K562 (cell line): ENCODE measurements around the gene MCIDAS. TPM values are rescaled to one million over a fixed set of nuclear protein-coding genes. Genes with fewer than 3 reads are reported as not detected.

Experiments used
- DIDO1 ChIP-seq: fragments of 450-650 bp; IDR thresholded peaks from 2 replicates; pipeline ENCODE4 v1.6.1; 2016; ENCODE audit warnings: low read depth, missing biosample characterization, missing genetic modification characterization
- E2F6 ChIP-seq, 2 experiments: IDR thresholded peaks; 2 replicates each; pipeline ENCODE4 v1.6.1; 2011; ENCODE audit warnings: borderline replicate concordance in 1 of 2, control low read depth in 1 of 2, low read depth in 1 of 2, low read length in 1 of 2, mild to moderate bottlenecking in 1 of 2, mixed read lengths in 1 of 2, moderate library complexity in 1 of 2; ENCODE audit not compliant: insufficient read depth in 1 of 2, insufficient read length in 1 of 2, poor library complexity in 1 of 2, severe bottlenecking in 1 of 2; ENCODE audit errors: extremely low read depth in 1 of 2
- KDM1A ChIP-seq, 2 experiments: fragments of 450-650 bp; IDR thresholded peaks; 2 replicates each; pipeline ENCODE4 v1.6.1; 2016; ENCODE audit warnings: mild to moderate bottlenecking in 2 of 2
- KLF16 ChIP-seq: IDR thresholded peaks from 2 replicates; pipeline ENCODE4 v1.6.1; 2016; ENCODE audit warnings: antibody characterized with exemption
- SRSF3 ChIP-seq: fragments of 200-400 bp; formaldehyde crosslinking; IDR thresholded peaks from 2 replicates; pipeline ENCODE4 v1.6.1; 2016; ENCODE audit warnings: mild to moderate bottlenecking, low read length, moderate library complexity; ENCODE audit not compliant: insufficient read depth
- TGIF2 ChIP-seq: sonication (generic); formaldehyde crosslinking; IDR thresholded peaks from 2 replicates; pipeline ENCODE4 v1.8.1; 2022; ENCODE audit warnings: mild to moderate bottlenecking, missing genetic modification reagents, moderate library complexity
- ZFP36 ChIP-seq: fragments of 150-350 bp; IDR thresholded peaks from 2 replicates; pipeline ENCODE4 v1.6.1; 2018; ENCODE audit warnings: low read length, low read depth; ENCODE audit not compliant: partially characterized antibody
- ZNF165 ChIP-seq: fragments of 250-450 bp; sonication (Bioruptor Pico); IDR thresholded peaks from 2 replicates; pipeline ENCODE4 v1.4.0; 2020; ENCODE audit warnings: borderline replicate concordance
- ZNF280B ChIP-seq: fragments of 250-450 bp; sonication (Bioruptor Pico); IDR thresholded peaks from 2 replicates; pipeline ENCODE4 v1.5.1; 2021; ENCODE audit warnings: mild to moderate bottlenecking
- ZNF512 ChIP-seq: IDR thresholded peaks from 2 replicates; pipeline ENCODE4 v1.6.1; 2016; ENCODE audit warnings: missing genetic modification characterization, missing compliant biosample characterization
- ZNF584 ChIP-seq: fragments of 200-800 bp; sonication (Bioruptor generic); IDR thresholded peaks from 2 replicates; pipeline ENCODE4 v1.6.1; 2016; ENCODE audit warnings: low read depth, mild to moderate bottlenecking, missing genetic modification characterization, missing compliant biosample characterization
- polyA plus RNA-seq, 8 experiments: library from polyadenylated mRNA; depleted of rRNA in 4 of 8; stranded (reverse) in 5 of 8; unstranded in 3 of 8; fragments of >200 nt; fragmentation: Nextera tagmentation in 2 of 8; fragmentation: Illumina TruSeq in 1 of 8; extraction: Ambion mirVana in 2 of 8; extraction: Trizol in 1 of 8; gene quantifications; 2 replicates each; pipeline versions ENCODE4 v1.2.1 to v1.2.3, GENCODE V29; 2011 to 2014; ENCODE audit warnings: inconsistent platforms in 1 of 8, missing spikeins in 1 of 8
- total RNA-seq, 7 experiments: library from RNA; depleted of rRNA in 6 of 7; stranded (reverse); fragments of >200 nt in 6 of 7; fragmentation: Illumina TruSeq in 2 of 7; extraction: Trizol in 2 of 7; gene quantifications; 2 replicates each; pipeline versions ENCODE4 v1.2.1 to v1.2.3, GENCODE V29; 2011 to 2021; ENCODE audit warnings: low replicate concordance in 1 of 7
- TF ChIP-seq, protein P1 (sequence below): fragments of 450-650 bp; formaldehyde crosslinking; IDR thresholded peaks from 2 replicates; pipeline ENCODE4 v1.4.0; 2020; ENCODE audit warnings: mild to moderate bottlenecking
- TF ChIP-seq, protein P2 (sequence below), 2 experiments: fragments of 450-650 bp; formaldehyde crosslinking in 1 of 2; IDR thresholded peaks; 2 replicates each; pipeline versions ENCODE4 v1.4.0 to v1.6.1; 2014 to 2020; ENCODE audit warnings: mild to moderate bottlenecking in 2 of 2, borderline replicate concordance in 1 of 2, low read depth in 1 of 2

The MCIDAS gene
- total and polyA plus RNA-seq, 9 of the 15 experiments (the other 6 are each of a cell fraction or from before 2014, with no cell fraction given): 0.07 to 1.5 (median 0.69) TPM

GRCh38 chr5:55176176-55176818 lies 50.8 kb downstream of the MCIDAS start (continued):
- TF ChIP-seq, protein P1, sequence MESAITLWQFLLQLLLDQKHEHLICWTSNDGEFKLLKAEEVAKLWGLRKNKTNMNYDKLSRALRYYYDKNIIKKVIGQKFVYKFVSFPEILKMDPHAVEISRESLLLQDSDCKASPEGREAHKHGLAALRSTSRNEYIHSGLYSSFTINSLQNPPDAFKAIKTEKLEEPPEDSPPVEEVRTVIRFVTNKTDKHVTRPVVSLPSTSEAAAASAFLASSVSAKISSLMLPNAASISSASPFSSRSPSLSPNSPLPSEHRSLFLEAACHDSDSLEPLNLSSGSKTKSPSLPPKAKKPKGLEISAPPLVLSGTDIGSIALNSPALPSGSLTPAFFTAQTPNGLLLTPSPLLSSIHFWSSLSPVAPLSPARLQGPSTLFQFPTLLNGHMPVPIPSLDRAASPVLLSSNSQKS (CRISPR knock-in tag): no peak
- TF ChIP-seq ZNF165 (CRISPR knock-in tag): no peak
- TF ChIP-seq KLF16: no peak
- no peak for TF ChIP-seq TGIF2 (CRISPR knock-in tag)
- no peak for TF ChIP-seq ZNF512 (tag)
- no peak for TF ChIP-seq ZFP36
- TF ChIP-seq, protein P2, sequence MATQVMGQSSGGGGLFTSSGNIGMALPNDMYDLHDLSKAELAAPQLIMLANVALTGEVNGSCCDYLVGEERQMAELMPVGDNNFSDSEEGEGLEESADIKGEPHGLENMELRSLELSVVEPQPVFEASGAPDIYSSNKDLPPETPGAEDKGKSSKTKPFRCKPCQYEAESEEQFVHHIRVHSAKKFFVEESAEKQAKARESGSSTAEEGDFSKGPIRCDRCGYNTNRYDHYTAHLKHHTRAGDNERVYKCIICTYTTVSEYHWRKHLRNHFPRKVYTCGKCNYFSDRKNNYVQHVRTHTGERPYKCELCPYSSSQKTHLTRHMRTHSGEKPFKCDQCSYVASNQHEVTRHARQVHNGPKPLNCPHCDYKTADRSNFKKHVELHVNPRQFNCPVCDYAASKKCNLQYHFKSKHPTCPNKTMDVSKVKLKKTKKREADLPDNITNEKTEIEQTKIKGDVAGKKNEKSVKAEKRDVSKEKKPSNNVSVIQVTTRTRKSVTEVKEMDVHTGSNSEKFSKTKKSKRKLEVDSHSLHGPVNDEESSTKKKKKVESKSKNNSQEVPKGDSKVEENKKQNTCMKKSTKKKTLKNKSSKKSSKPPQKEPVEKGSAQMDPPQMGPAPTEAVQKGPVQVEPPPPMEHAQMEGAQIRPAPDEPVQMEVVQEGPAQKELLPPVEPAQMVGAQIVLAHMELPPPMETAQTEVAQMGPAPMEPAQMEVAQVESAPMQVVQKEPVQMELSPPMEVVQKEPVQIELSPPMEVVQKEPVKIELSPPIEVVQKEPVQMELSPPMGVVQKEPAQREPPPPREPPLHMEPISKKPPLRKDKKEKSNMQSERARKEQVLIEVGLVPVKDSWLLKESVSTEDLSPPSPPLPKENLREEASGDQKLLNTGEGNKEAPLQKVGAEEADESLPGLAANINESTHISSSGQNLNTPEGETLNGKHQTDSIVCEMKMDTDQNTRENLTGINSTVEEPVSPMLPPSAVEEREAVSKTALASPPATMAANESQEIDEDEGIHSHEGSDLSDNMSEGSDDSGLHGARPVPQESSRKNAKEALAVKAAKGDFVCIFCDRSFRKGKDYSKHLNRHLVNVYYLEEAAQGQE (IDR thresholded peaks at IDR 0.05; ENCODE audit: borderline replicate concordance): peak; percentile 16; the same call in 1 of the 2 replicates
- TF ChIP-seq, protein P2 (CRISPR knock-in tag; IDR thresholded peaks at IDR 0.05; ENCODE audit: low read depth): no peak
- no peak for TF ChIP-seq ZNF584
- no peak for TF ChIP-seq KDM1A (IDR thresholded peaks at IDR 0.05)
- TF ChIP-seq SRSF3: no peak
- TF ChIP-seq DIDO1 (tag): no peak
- TF ChIP-seq E2F6 (IDR thresholded peaks at IDR 0.05; ENCODE audit: borderline replicate concordance in 1 of 2, extremely low read depth in 1 of 2, insufficient read depth in 1 of 2, insufficient read length in 1 of 2, low read depth in 1 of 2, low read length in 1 of 2, poor library complexity in 1 of 2, severe bottlenecking in 1 of 2): peak; percentile 89 to 96
- TF ChIP-seq ZNF280B: no peak
